Thymus (tissue), 11 donors: ENCODE measurements around the gene GAL3ST2. TPM values are rescaled to one million over a fixed set of nuclear protein-coding genes. Genes with fewer than 3 reads are reported as not detected.
"Not testable (repeated sequence)": the region's sequence is repeated elsewhere in the genome, so short reads cannot be mapped to it uniquely, and the experiment has no call there.

Source experiments
- DNase-seq, 9 donors: peaks; one replicate each; pipeline ENCODE4 v3.0.0-alpha.2; 2013; ENCODE audit warnings: low spot score in 9 of 9, low read depth in 6 of 9, missing footprints in 1 of 9
- H3K27ac ChIP-seq, 2 donors: one replicate each; pipeline ENCODE4 v1.5.1; 2013; ENCODE audit warnings: control low read depth in 1 of 2, low read depth in 1 of 2, low read length in 1 of 2, mild to moderate bottlenecking in 1 of 2, moderate library complexity in 1 of 2
- H3K27me3 ChIP-seq, 2 donors: one replicate each; pipeline ENCODE4 v1.5.1; 2013; ENCODE audit warnings: low read length in 1 of 2; ENCODE audit not compliant: control insufficient read depth in 2 of 2, insufficient read depth in 1 of 2
- H3K36me3 ChIP-seq, 2 donors: one replicate each; pipeline ENCODE4 v1.5.1; 2013; ENCODE audit warnings: low read length in 1 of 2, mild to moderate bottlenecking in 1 of 2, moderate library complexity in 1 of 2; ENCODE audit not compliant: control insufficient read depth in 2 of 2, insufficient read depth in 2 of 2
- H3K4me1 ChIP-seq, 2 donors: one replicate each; pipeline ENCODE4 v1.5.1; 2013; ENCODE audit warnings: low read length in 2 of 2; ENCODE audit not compliant: control insufficient read depth in 2 of 2, insufficient read depth in 2 of 2
- H3K4me3 ChIP-seq, 2 donors: one replicate each; pipeline ENCODE4 v1.5.1; 2013; ENCODE audit warnings: low read length in 2 of 2, control low read depth in 1 of 2, mild to moderate bottlenecking in 1 of 2
- H3K9me3 ChIP-seq, 2 donors: one replicate each; pipeline ENCODE4 v1.5.1; 2013; ENCODE audit warnings: low read length in 1 of 2, mild to moderate bottlenecking in 1 of 2; ENCODE audit not compliant: control insufficient read depth in 2 of 2, insufficient read depth in 1 of 2
- WGBS: extraction: QIAGEN DNeasy Blood & Tissue Kit; methylation state at CpG from one replicate; pipeline ENCODE4 v1.1.7; 2013; 5-methylcytosine and 5-hydroxymethylcytosine counted together
- polyA plus RNA-seq: library from polyadenylated mRNA; stranded (reverse); fragments of 200-250 nt; gene quantifications from one replicate; pipeline ENCODE4 v1.2.3, GENCODE V29; 2013
- total RNA-seq: library from RNA; stranded (reverse); fragments of 120-200 nt; gene quantifications from one replicate; pipeline ENCODE4 v1.2.4, GENCODE V29; 2013
- donor health status: healthy.

Gene GAL3ST2
- total and polyA plus RNA-seq, 2 donors = 0.02 to 0.09 TPM

DNA sequence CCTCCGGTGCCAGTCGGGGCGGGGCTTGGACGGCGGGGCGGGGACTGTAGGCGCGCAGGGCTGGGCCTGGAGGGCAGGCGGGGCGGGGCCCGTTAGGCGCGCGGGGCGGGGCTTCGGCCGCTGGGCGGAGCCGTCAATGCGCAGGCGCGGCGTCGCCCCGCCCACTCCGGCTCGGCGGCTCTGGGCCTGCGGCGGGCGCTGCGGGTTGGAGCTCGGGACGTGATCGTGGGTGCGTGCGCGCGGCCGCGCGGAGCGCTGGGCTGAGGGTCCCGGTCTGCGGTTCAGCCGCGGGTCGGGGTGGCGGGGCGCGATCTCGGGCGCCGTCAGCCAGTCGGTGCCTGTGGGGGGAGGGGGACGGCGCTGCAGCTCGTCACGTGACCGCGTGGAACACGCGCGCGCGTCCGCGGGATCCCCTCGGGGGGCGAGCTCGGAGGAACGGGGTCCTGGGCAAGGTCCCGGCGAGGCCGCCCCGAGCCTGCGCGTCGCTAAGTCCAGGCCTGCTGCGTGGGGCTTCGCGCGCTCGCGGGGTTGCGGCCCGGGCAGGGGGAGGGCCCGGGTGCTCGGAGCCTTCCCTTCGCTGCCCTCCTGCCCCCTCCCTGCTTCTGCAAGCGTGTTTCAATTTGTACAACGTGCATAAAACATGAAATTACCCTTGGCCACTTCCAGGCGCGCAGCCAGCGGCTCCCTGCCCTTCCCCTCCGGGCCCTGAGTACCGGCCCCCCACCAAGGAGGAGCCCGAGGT lies 42.0 kb upstream of the GAL3ST2 start, which contains the start of gene D2HGDH:
D2HGDH (plus strand) TSS at position 164 of the 742 bp plus-strand sequence. CDS start 595 bp downstream, outside the sequence.
- Histone ChIP-seq H3K4me3 (peak within 1 kb of the TSS; percentile 65 to 86), H3K36me3 (peaks cover 0 to 3% of the 10 kb centered on the region in 2 donors), H3K27me3 (no peaks in the 10 kb centered on the region), H3K9me3 (no peaks in the 10 kb centered on the region), H3K27ac (peak within 1 kb of the TSS; percentile 67 to 94), H3K4me1 (peaks cover 2 to 30% of the 10 kb centered on the region in 2 donors)
- under 1% methylated on average over 98 of the region's 98 CpGs for WGBS
- DNase-seq = peak; percentile 50 to 90 (median 79)

DNA sequence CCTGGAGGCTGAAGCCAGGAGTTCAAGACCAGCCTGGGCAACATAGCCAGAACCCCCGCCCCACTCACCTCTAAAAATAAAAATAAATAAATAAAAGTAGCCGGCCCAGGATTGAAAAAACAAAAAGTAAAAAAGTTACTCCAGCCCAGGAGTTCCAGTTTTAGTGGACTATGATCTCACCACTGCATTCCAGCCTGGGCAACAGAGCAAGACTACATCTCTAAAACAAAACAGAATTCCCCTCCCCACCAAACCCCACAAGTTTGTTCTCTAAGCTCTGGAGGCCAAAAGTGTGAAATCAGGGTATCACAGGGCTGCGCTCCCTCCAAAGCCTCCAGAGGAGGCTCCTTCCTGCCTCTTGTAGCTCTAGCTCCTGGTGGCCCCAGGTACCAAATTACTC lies 40.5 kb upstream of the GAL3ST2 start:
- WGBS = 94% methylated on average over 3 of the region's 3 CpGs
- H3K4me1 ChIP-seq = peaks cover 6 to 35% of the 10 kb centered on the region in 2 donors

DNA sequence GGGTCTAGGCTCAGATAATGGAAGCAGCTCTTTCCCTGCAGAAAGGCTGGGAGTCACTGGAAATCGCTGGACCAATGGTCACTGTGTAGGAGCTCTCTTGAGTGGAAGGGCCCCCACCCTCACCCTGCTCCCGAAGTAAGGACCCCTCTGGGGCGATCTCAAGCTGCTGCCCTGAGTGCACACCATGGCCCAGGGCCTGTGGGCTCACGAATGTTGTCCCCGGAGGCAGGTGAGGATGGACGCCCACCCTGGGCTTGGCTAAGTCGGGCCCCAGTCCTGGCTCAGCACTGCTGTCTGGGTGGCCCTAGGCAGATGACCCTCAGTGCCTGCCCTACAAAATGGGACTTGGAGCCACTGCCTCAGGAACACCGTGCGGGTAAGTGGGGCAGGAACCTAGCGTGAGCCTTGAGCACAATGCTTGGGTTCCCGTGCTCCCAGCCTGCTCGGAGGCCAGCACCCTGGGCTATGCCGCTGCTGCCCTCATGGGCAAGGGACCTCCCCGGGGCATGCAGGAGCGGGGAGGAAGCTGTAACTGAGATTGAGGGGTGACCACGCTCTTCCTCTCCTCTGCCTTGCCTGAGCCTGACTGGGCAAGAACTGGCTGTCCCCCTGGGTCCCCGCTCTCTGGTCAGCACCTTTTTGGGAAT lies 38.5 kb upstream of the GAL3ST2 start:
- Histone ChIP-seq H3K4me3 (no peak overlapping the region), H3K4me1 (peaks cover 6 to 30% of the 10 kb centered on the region in 2 donors), H3K9me3 (no peaks in the 10 kb centered on the region), H3K36me3 (peaks cover 3 to 5% of the 10 kb centered on the region in 2 donors), H3K27me3 (no peaks in the 10 kb centered on the region), H3K27ac (no peak overlapping the region)
- WGBS = 97% methylated on average over 17 of the region's 17 CpGs
- no peak for DNase-seq

More for the DNA sequence above, 40.5 kb upstream of the GAL3ST2 start:
- Histone ChIP-seq H3K9me3 (no peaks in the 10 kb centered on the region), H3K36me3 (peaks cover 0 to 3% of the 10 kb centered on the region in 2 donors), H3K27ac (no peak overlapping the region), H3K4me3 (no peak overlapping the region), H3K27me3 (no peaks in the 10 kb centered on the region)
- no peak for DNase-seq

DNA sequence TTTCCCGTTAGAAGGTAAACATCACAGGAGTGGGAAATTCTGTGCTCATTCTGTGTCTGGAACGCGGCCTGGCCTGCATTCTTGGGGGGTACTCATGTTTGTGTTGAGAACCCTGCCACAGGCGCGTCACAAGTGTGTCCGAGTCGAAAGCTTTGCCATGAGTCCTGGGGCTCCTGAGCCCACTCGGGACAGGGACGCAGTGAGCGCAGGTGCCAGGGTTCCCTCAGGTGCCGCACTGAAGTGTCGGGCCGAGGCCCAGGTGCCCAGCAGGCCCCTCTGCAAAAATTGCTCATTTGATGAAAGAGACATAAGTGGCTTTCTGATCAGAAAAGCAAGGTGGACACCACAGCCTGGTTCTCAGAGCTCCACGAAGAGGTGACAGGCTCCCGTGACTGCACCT lies 37.4 kb upstream of the GAL3ST2 start:
- Histone ChIP-seq H3K27ac (no peak overlapping the region), H3K9me3 (no peaks in the 10 kb centered on the region), H3K36me3 (peaks cover 7 to 15% of the 10 kb centered on the region in 2 donors), H3K27me3 (no peaks in the 10 kb centered on the region), H3K4me3 (no peak overlapping the region), H3K4me1 (peaks cover 3 to 22% of the 10 kb centered on the region in 2 donors)
- no peak for DNase-seq
- 98% methylated on average over 15 of the region's 15 CpGs for WGBS

DNA sequence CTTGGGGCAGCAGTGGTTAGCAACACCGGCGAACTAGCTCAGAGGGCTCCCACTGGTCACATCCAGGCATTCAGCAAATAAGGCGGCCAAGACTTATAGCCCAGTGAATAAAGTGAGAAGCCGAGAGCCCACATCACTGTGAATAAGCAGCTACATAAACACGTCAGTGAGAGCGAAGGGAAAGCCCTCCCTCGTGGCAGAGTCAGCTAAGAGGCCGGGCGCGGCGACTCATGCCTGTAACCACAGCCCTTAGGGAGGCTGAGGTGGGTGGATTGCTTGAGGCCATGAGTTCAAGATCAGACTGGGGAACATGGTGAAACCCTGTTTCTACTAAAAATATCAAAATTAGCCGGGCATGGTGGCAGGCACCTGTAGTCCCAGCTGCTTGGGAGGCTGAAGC lies 37.0 kb upstream of the GAL3ST2 start:
- Histone ChIP-seq H3K27ac (no peak overlapping the region), H3K4me1 (peaks cover 3 to 22% of the 10 kb centered on the region in 2 donors), H3K9me3 (no peaks in the 10 kb centered on the region), H3K4me3 (no peak overlapping the region), H3K36me3 (peaks cover 12 to 19% of the 10 kb centered on the region in 2 donors), H3K27me3 (no peaks in the 10 kb centered on the region)
- no peak for DNase-seq
- WGBS = 90% methylated on average over 12 of the region's 12 CpGs

DNA sequence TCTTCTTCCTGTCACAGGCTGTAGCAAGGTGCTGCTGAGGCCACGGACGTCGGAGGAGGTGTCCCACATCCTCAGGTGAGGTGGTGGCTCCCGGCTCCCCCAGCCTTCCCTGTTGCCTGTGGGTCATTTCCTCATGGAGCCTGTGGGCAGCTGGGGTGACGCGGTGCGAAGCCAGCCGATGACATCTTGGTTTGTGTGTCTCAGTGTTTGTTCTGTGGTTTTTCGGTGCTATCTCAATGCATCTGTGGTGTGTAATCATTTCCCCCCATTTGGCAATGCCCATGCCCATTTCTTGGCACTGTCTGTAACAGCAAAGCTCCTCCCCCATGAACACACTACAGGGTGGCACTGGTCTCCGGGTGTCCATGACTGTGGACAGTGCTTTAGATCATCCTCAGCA lies 35.6 kb upstream of the GAL3ST2 start:
- Histone ChIP-seq H3K4me3 (no peak overlapping the region), H3K27ac (no peak overlapping the region), H3K9me3 (no peaks in the 10 kb centered on the region), H3K36me3 (peaks cover 25 to 33% of the 10 kb centered on the region in 2 donors), H3K27me3 (no peaks in the 10 kb centered on the region), H3K4me1 (peaks cover 3 to 14% of the 10 kb centered on the region in 2 donors)
- 20% methylated on average over 10 of the region's 10 CpGs for WGBS
- DNase-seq = no peak

DNA sequence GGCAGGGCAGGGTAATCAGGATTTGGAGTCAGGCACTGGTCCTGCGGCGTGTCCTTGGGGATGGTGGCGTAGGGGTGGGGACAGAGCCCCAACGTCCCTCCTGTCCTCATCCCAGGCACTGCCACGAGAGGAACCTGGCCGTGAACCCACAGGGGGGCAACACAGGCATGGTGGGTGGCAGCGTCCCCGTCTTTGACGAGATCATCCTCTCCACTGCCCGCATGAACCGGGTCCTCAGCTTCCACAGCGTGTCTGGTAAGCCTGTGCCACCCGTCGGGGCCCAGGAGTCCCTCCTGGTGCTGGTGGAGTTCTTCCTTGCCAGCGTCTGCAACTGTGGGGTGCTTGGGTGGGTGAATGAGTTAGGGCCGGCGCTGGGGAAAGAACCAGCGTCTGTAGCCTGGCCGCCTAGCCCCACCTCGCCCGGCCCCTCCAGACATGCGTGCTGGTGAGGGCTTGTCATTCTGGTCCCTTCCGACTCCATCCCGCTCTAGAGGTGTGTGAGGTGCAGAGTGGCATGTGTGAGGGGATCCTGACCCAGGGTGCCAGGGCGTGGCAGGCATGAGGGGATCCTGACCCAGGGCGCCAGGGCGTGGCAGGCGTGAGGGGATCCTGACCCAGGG lies 34.2 kb upstream of the GAL3ST2 start:
- DNase-seq = no peak
- Histone ChIP-seq H3K27ac (no peak overlapping the region), H3K36me3 (peaks cover 30 to 38% of the 10 kb centered on the region in 2 donors), H3K4me3 (no peak overlapping the region), H3K4me1 (peaks cover 3 to 13% of the 10 kb centered on the region in 2 donors), H3K9me3 (no peaks in the 10 kb centered on the region), H3K27me3 (no peaks in the 10 kb centered on the region)
- WGBS = 98% methylated on average over 28 of the region's 28 CpGs

DNA sequence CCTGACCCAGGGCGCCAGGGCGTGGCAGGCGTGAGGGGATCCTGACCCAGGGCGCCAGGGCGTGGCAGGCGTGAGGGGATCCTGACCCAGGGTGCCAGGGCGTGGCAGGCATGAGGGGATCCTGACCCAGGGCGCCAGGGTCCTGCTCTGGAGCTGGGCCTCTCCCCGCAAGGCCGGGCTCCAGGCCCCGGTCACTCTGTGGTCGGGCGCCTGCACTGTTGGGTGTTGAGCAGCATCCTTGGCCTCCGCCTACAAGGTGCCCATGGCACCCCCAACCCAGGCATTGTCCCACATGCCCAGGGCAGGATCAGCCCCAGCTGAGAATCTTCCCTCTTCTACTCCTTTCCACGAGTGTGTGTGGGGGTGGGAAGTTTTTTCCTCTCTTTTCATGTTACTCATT lies 33.6 kb upstream of the GAL3ST2 start:
- Histone ChIP-seq H3K4me1 (peaks cover 3 to 13% of the 10 kb centered on the region in 2 donors), H3K36me3 (peaks cover 30 to 39% of the 10 kb centered on the region in 2 donors)
- DNase-seq, H3K4me3 ChIP-seq, H3K27me3 ChIP-seq, H3K27ac ChIP-seq, H3K9me3 ChIP-seq: not testable (repeated sequence)
- WGBS = 98% methylated on average over 15 of the region's 15 CpGs

DNA sequence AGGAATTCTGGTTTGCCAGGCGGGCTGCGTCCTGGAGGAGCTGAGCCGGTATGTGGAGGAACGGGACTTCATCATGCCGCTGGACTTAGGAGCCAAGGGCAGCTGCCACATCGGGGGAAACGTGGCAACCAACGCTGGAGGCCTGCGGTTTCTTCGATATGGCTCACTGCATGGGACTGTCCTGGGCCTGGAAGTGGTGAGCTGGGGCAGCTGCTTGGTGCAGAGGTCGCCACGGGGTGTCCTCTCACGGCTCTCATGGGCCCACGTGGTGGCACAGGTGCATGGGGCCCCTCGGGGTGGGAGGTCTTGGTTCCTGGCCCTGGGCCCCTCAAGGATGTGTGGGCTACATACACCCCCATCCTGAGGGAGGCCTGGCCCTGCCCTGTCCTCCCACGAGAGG lies 33.0 kb upstream of the GAL3ST2 start:
- H3K27me3 ChIP-seq = no peaks in the 10 kb centered on the region
- H3K9me3 ChIP-seq = no peaks in the 10 kb centered on the region
- 97% methylated on average over 16 of the region's 16 CpGs for WGBS
- no peak overlapping the region for H3K27ac ChIP-seq
- H3K36me3 ChIP-seq = peaks cover 32 to 42% of the 10 kb centered on the region in 2 donors
- DNase-seq = no peak
- no peak overlapping the region for H3K4me3 ChIP-seq
- H3K4me1 ChIP-seq = peaks cover 3 to 13% of the 10 kb centered on the region in 2 donors
